NB4 (cell line): Measurements from ENCODE around the gene SERPINB8.

ENCODE experiments used
- POLR2A ChIP-seq: IDR thresholded peaks from 2 replicates; pipeline ENCODE4 v1.6.1; 2011; ENCODE audit warnings: mild to moderate bottlenecking; ENCODE audit not compliant: insufficient read length; ENCODE audit errors: extremely low read depth
- TF ChIP-seq, protein P1 (sequence below): IDR thresholded peaks from one replicate; pipeline ENCODE4 v1.5.1; 2012; ENCODE audit warnings: low read depth, low read length

GRCh38 chr18:63997606-63998005 lies 27.7 kb downstream of the SERPINB8 start:
- TF ChIP-seq, protein P1, sequence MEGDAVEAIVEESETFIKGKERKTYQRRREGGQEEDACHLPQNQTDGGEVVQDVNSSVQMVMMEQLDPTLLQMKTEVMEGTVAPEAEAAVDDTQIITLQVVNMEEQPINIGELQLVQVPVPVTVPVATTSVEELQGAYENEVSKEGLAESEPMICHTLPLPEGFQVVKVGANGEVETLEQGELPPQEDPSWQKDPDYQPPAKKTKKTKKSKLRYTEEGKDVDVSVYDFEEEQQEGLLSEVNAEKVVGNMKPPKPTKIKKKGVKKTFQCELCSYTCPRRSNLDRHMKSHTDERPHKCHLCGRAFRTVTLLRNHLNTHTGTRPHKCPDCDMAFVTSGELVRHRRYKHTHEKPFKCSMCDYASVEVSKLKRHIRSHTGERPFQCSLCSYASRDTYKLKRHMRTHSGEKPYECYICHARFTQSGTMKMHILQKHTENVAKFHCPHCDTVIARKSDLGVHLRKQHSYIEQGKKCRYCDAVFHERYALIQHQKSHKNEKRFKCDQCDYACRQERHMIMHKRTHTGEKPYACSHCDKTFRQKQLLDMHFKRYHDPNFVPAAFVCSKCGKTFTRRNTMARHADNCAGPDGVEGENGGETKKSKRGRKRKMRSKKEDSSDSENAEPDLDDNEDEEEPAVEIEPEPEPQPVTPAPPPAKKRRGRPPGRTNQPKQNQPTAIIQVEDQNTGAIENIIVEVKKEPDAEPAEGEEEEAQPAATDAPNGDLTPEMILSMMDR = no peak
- TF ChIP-seq POLR2A = no peak
